Measurements from ENCODE around the gene IFNGR2. TPM values are rescaled to one million over a fixed set of nuclear protein-coding genes. Genes with fewer than 3 reads are reported as not detected.
A peak's percentile ranks its signal among the peaks of the same experiment; 100 is the strongest.

The IFNGR2 gene
- total RNA-seq, 2 donors from 2014 or later, result 88.1 to 122 TPM

GRCh38 chr21:33425825-33426224 lies 22.6 kb downstream of the IFNGR2 start:
- H3K36me3 ChIP-seq, result peaks cover 0 to 6% of the 10 kb centered on the region in 2 donors
- H3K9me3 ChIP-seq, result no peaks in the 10 kb centered on the region
- H3K4me1 ChIP-seq (replicated peaks), result peaks cover 10% of the 10 kb centered on the region
- intact Hi-C loops (cut with DNase I), result no loop called here
- H3K4me3 ChIP-seq, result no peak overlapping the region
- H3K27me3 ChIP-seq (replicated peaks; ENCODE audit: insufficient read depth), result no peaks in the 10 kb centered on the region
- no peak for DNase-seq (ENCODE audit: low spot score)
- H3K27ac ChIP-seq, result no peak overlapping the region
- WGBS, result 86% methylated on average over 3 of the region's 3 CpGs
- no peak for TF ChIP-seq POLR2A (IDR thresholded peaks at IDR 0.05)
- no peak for TF ChIP-seq CTCF (IDR thresholded peaks at IDR 0.05)
- TF ChIP-seq POLR2AphosphoS5 (IDR thresholded peaks at IDR 0.05), result no peak

- no peak overlapping the region for H3K4me3 ChIP-seq
- no peaks in the 10 kb centered on the region for H3K9me3 ChIP-seq
- H3K36me3 ChIP-seq, result peaks cover 0 to 6% of the 10 kb centered on the region in 2 donors
- H3K4me1 ChIP-seq (replicated peaks), result peaks cover 10% of the 10 kb centered on the region
- 49% methylated on average over 7 of the region's 7 CpGs for WGBS
- TF ChIP-seq POLR2A (IDR thresholded peaks at IDR 0.05) (no peak), POLR2AphosphoS5 (IDR thresholded peaks at IDR 0.05) (no peak), CTCF (IDR thresholded peaks at IDR 0.05) (no peak)
- H3K27me3 ChIP-seq (replicated peaks; ENCODE audit: insufficient read depth), result no peaks in the 10 kb centered on the region
- no peak for DNase-seq (ENCODE audit: low spot score)
- peak overlapping the region in 1 of 2 donors; percentile 57 for H3K27ac ChIP-seq
- intact Hi-C loops (cut with DNase I), result no loop called here
Observed at GRCh38 chr21:33427051-33427450, 23.8 kb downstream of the IFNGR2 start.

- WGBS, result 47% methylated on average over 8 of the region's 8 CpGs
- no peak overlapping the region for H3K4me3 ChIP-seq
- H3K27me3 ChIP-seq (replicated peaks; ENCODE audit: insufficient read depth), result no peaks in the 10 kb centered on the region
- H3K27ac ChIP-seq, result peak overlapping the region; percentile 76
- no peak for TF ChIP-seq POLR2A (IDR thresholded peaks at IDR 0.05)
- H3K4me1 ChIP-seq (replicated peaks), result peaks cover 10% of the 10 kb centered on the region
- H3K36me3 ChIP-seq, result peaks cover 4 to 6% of the 10 kb centered on the region in 2 donors
- DNase-seq (ENCODE audit: low spot score), result peak; percentile 66
- H3K9me3 ChIP-seq, result no peaks in the 10 kb centered on the region
- intact Hi-C loops (cut with DNase I), result no loop called here
Observed at GRCh38 chr21:33428669-33429068, 25.5 kb downstream of the IFNGR2 start.

- H3K36me3 ChIP-seq, result peaks cover 0 to 4% of the 10 kb centered on the region in 2 donors
- H3K4me1 ChIP-seq (replicated peaks), result peaks cover 10% of the 10 kb centered on the region
- DNase-seq (ENCODE audit: low spot score), result no peak
- intact Hi-C loops (cut with DNase I), result no loop called here
- no peaks in the 10 kb centered on the region for H3K9me3 ChIP-seq
- H3K4me3 ChIP-seq, result no peak overlapping the region
- no peaks in the 10 kb centered on the region for H3K27me3 ChIP-seq (replicated peaks; ENCODE audit: insufficient read depth)
- 82% methylated on average over 3 of the region's 3 CpGs for WGBS
- no peak for TF ChIP-seq POLR2A (IDR thresholded peaks at IDR 0.05)
- TF ChIP-seq POLR2AphosphoS5 (IDR thresholded peaks at IDR 0.05), result no peak
- no peak for TF ChIP-seq CTCF (IDR thresholded peaks at IDR 0.05)
- peak overlapping the region; percentile 76 for H3K27ac ChIP-seq
Observed at GRCh38 chr21:33430858-33431257, 27.6 kb downstream of the IFNGR2 start.

- Histone ChIP-seq H3K9me3 (no peaks in the 10 kb centered on the region), H3K27me3 (replicated peaks; ENCODE audit: insufficient read depth) (no peaks in the 10 kb centered on the region), H3K27ac (peak overlapping the region in 1 of 2 donors; percentile 0), H3K4me1 (replicated peaks) (peaks cover 7% of the 10 kb centered on the region), H3K4me3 (no peak overlapping the region), H3K36me3 (peaks cover 0 to 4% of the 10 kb centered on the region in 2 donors)
- TF ChIP-seq POLR2A (IDR thresholded peaks at IDR 0.05) (no peak), POLR2AphosphoS5 (IDR thresholded peaks at IDR 0.05) (no peak), CTCF (IDR thresholded peaks at IDR 0.05) (no peak)
- 76% methylated on average over 6 of the region's 6 CpGs for WGBS
- no peak for DNase-seq (ENCODE audit: low spot score)
- intact Hi-C loops (cut with DNase I), result no loop called here
Observed at GRCh38 chr21:33432496-33432895, 29.3 kb downstream of the IFNGR2 start.
